H1 (cell line): ENCODE measurements around the gene SLITRK1. TPM values are rescaled to one million over a fixed set of nuclear protein-coding genes. Genes with fewer than 3 reads are reported as not detected.
A peak's percentile ranks its signal among the peaks of the same experiment; 100 is the strongest.

Experiments used
- CHD1 ChIP-seq: IDR thresholded peaks from 2 replicates; pipeline ENCODE4 v1.6.1; 2012; ENCODE audit warnings: low read depth, low read length, improper control_type of control experiment
- CHD7 ChIP-seq: fragments of 300-600 bp; sonication (generic); IDR thresholded peaks from 2 replicates; pipeline ENCODE4 v1.7.1; 2012; ENCODE audit warnings: low read length, moderate library complexity, mild to moderate bottlenecking, inconsistent platforms; ENCODE audit not compliant: insufficient replicate concordance
- EGR1 ChIP-seq: IDR thresholded peaks from 2 replicates; pipeline ENCODE4 v1.6.1; 2011; ENCODE audit warnings: low read depth, low read length, borderline replicate concordance
- GABPA ChIP-seq: IDR thresholded peaks from 2 replicates; pipeline ENCODE4 v1.6.1; 2011; ENCODE audit warnings: mild to moderate bottlenecking, low read length, moderate library complexity, borderline replicate concordance; ENCODE audit not compliant: insufficient read depth
- HDAC6 ChIP-seq: IDR thresholded peaks from one replicate; pipeline ENCODE4 v1.7.1; 2012; ENCODE audit warnings: low read depth, mild to moderate bottlenecking, inconsistent platforms, low read length, moderate library complexity
- KDM5A ChIP-seq: fragments of 200-600 bp; IDR thresholded peaks from 2 replicates; pipeline ENCODE4 v1.7.1; 2012; ENCODE audit warnings: mild to moderate bottlenecking, low read length, inconsistent platforms, mixed read lengths
- PHF8 ChIP-seq: fragments of 200-600 bp; sonication (generic); conservative IDR thresholded peaks from 2 replicates; pipeline ENCODE4 v1.7.1; 2012; ENCODE audit warnings: low read depth, mild to moderate bottlenecking, inconsistent platforms, low read length, moderate library complexity
- RNF2 ChIP-seq: fragments of 200-900, 300-1000 bp; sonication (generic); IDR thresholded peaks from 2 replicates; pipeline ENCODE4 v1.7.1; 2016; ENCODE audit warnings: borderline replicate concordance, low read depth, mild to moderate bottlenecking, antibody characterized with exemption, low read length; ENCODE audit not compliant: poor library complexity, severe bottlenecking; ENCODE audit errors: missing control alignments
- SIN3A ChIP-seq, 2 experiments: IDR thresholded peaks in 1 of 2; conservative IDR thresholded peaks in 1 of 2; 2 replicates each; pipeline ENCODE4 v1.6.1; 2011 to 2012; ENCODE audit warnings: low read length in 2 of 2, improper control_type of control experiment in 1 of 2, low read depth in 1 of 2, mild to moderate bottlenecking in 1 of 2
- SRF ChIP-seq: IDR thresholded peaks from 2 replicates; pipeline ENCODE4 v1.6.1; 2011; ENCODE audit warnings: mild to moderate bottlenecking, low read depth, low read length, moderate library complexity
- polyA plus RNA-seq, 7 experiments: library from polyadenylated mRNA; depleted of rRNA in 3 of 7; stranded (reverse) in 5 of 7; unstranded in 2 of 7; fragments of >200 nt in 5 of 7; fragments of 200-250 nt in 2 of 7; gene quantifications; 1 replicate in 5 of 7; 2 replicates in 1 of 7; 4 replicates in 1 of 7; pipeline versions ENCODE4 v1.2.1 to v1.2.3, GENCODE V29; 2011 to 2013; ENCODE audit warnings: missing spikeins in 2 of 7, mixed read lengths in 2 of 7
- total RNA-seq: library from RNA; stranded (reverse); fragmentation: NEBNext Ultra II Directional; extraction: Animal tissue kit (Norgen Biotek cat#: 25700); gene quantifications from 2 replicates; pipeline ENCODE4 v1.2.1, GENCODE V29; 2021

SLITRK1 gene
- total and polyA plus RNA-seq, 2 of the 8 experiments (the other 6 are each of a cell fraction or from before 2014, with no cell fraction given) = 3.4 to 4.2 TPM

GRCh38 chr13:83881917-83882605 is at the start of gene SLITRK1 (continued):
- TF ChIP-seq CHD7 (peak; percentile 48), KDM5A (no peak), EGR1 (no peak), GABPA (no peak), CHD1 (no peak), SRF (no peak), PHF8 (no peak; the same call in 1 of the 2 replicates), HDAC6 (no peak), SIN3A (conservative IDR thresholded peaks at IDR 0.05 in 1 of 2, IDR thresholded peaks at IDR 0.05 in 1 of 2; ENCODE audit: low read depth in 1 of 2, low read length in 2 of 2) (peak; percentile 99), RNF2 (no peak)
